Stimulated activated CD4-positive, alpha-beta T cell treated with anti-CD3 and anti-CD28 coated beads, Interleukin-4, amount 100 ng/mL, for 4 hours (primary cell): ENCODE measurements around the gene IPO13.

Experiments used
- DNase-seq, 2 experiments: peaks; one replicate each; pipeline ENCODE4 v3.0.0-alpha.2; 2020

IPO13 gene

GRCh38 chr1:43930168-43930948 lies 16.4 kb upstream of the IPO13 start:
- no peak for DNase-seq

DNA sequence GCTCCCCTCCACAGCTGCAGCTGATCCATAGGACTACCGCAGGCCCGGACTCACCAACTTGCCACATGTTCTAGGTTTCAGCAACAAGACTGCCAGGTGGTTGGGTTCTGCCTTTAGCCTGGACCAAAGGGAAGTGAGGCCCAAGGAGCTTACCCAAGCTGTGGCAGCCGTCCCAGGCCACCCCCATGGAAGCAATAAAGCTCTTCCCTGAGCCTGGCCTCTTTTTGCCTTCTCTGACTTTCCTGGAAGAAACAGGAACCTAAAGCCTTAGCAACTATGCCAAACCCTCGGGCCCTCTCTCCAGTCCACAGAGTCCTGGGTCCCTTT lies 15.8 kb upstream of the IPO13 start:
- no peak for DNase-seq

DNA sequence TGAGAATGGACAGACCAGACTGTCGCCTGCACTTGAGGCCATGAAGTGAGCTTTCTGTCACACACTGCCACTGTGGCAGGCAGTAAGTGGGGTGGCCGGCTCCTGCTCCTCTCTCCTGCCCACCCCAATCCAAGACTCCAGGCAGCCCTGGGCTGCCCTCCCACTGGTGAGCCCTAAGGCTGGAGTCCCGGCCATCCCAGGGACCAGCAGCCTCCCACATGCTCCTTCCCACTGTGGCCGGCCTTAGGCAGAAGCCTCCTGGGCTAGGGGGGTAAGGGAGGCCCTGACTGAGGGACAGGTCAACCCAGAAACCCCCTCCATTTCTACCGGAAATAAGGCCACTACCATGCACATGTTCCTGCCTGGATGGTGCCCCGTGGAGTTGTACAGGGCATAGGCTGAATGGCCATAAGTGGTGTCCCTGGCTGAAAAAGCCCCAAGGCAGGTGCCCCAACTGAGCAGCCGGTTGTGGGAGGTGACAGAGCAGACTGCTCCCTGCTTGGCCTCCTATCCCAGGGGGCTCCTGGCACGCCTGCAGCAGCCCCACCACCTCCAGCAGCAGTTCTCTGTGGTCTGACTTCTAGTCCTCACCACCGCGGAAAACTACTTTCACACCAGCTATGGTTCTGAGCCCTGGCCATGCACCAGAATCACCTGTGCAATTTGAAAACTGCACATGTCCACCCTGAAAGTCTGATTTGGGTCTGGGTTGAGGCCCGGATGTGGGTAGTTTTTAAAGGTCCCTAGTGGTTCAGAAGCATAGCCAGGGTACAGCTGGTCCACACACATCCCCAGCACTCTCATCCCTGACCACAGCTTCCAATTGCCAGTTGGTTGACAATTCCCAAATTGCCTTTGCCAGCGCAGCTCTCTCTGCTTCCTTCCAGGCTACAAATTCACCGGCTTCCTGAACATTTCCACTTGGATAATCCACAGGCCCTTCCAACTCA lies 14.8 kb upstream of the IPO13 start:
- DNase-seq = no peak

DNA sequence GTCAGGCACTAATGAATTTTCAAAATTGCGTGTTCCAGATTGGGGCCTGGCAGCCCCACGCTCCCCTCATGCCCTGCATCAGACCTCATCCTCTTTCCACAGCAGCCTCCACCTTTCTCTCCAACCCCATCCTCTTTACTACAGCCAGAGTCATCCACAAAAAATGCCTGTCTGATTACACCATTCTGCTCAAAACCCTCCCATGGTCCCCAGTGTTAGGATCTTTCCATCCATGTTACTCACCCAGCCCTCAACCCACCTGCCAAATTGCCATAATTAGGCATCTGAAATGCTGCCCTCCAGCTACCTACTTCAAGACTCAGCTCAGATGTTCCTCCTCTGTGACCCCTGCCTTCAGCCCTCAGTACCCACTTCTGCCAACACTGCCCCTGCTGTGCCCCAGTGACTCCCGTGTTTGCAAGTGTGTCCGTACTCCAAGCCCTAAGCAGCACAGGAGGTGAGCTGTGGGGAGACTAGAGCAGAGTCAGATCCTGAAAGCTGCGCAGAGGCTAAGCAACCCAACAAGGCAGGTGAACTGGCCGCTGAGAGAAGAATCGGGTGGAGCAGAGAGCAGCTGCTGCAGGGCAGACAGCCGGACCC lies 13.9 kb upstream of the IPO13 start:
- DNase-seq = no peak

DNA sequence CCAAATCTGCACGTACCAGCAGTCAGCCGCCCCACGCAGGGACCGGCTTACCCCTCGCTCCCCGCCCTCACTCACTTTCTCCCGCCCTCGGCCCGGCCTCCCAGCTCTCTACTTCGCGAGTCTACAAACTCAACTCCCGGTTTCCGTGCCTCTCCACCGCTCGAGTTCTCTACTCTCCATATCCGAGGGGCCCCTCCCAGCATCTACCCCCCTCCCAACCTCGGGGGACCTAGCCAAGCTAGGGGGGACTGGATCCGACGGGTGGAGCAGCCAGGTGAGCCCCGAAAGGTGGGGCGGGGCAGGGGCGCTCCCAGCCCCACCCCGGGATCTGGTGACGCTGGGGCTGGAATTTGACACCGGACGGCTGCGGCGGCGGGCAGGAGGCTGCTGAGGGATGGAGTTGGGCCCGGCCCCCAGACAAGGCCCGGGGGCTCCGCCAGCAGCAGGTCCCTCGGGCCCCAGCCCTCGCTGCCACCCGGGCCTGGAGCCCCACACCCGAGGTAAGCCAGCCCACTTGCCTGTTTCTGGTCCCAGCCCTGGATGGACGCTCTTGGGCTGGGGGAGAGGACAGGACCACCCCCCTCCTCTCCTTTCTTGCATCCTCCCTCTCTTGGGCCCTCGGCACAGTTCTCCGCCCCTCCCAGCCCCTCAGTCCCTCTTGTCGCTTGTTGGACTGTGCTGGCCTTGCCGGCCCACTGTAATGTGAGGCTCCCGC lies 13.2 kb upstream of the IPO13 start, which contains the start of gene ARTN:
ARTN (plus strand) TSS at position 416 of the 715 bp plus-strand sequence. CDS start 1,856 bp downstream, outside the sequence.
- no peak for DNase-seq

GRCh38 chr1:43934101-43934985 lies 12.4 kb upstream of the IPO13 start:
- DNase-seq = peak; percentile 24 to 58

- no peak for DNase-seq
Measured at GRCh38 chr1:43934986-43935324, 11.8 kb upstream of the IPO13 start.

- no peak for DNase-seq
Measured at GRCh38 chr1:43935711-43936427, 10.9 kb upstream of the IPO13 start.

DNA sequence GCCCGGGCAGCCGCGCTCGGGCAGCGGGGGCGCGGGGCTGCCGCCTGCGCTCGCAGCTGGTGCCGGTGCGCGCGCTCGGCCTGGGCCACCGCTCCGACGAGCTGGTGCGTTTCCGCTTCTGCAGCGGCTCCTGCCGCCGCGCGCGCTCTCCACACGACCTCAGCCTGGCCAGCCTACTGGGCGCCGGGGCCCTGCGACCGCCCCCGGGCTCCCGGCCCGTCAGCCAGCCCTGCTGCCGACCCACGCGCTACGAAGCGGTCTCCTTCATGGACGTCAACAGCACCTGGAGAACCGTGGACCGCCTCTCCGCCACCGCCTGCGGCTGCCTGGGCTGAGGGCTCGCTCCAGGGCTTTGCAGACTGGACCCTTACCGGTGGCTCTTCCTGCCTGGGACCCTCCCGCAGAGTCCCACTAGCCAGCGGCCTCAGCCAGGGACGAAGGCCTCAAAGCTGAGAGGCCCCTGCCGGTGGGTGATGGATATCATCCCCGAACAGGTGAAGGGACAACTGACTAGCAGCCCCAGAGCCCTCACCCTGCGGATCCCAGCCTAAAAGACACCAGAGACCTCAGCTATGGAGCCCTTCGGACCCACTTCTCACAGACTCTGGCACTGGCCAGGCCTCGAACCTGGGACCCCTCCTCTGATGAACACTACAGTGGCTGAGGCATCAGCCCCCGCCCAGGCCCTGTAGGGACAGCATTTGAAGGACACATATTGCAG lies 10.2 kb upstream of the IPO13 start:
- DNase-seq = no peak

- no peak for DNase-seq
Measured at GRCh38 chr1:43937179-43937865, 9.4 kb upstream of the IPO13 start.

- no peak for DNase-seq
Measured at GRCh38 chr1:43938383-43938782, 8.4 kb upstream of the IPO13 start.

GRCh38 chr1:43938892-43939587 lies 7.7 kb upstream of the IPO13 start:
- DNase-seq = no peak

DNA sequence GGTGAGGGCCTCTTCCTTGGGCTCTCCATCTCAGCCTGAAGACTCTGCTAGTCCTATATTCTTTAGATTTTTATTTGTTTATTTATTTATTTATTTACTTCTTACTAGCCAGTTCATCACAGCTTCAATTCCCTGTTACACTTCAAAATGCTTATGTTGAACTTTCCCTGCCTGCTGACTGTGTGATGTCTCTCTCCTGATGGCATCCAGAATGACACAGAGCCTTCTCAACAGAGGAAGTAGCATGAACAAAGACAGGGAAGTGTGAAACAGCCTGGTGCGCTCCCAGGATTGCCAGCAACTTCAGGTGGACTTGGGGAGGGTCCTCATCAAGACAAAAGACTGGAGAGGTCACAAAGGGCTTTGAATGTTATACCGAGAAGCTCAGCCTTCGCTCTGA lies 4.3 kb upstream of the IPO13 start:
- DNase-seq = no peak

- no peak for DNase-seq
Measured at GRCh38 chr1:43944860-43945259, 1.9 kb upstream of the IPO13 start.

DNA sequence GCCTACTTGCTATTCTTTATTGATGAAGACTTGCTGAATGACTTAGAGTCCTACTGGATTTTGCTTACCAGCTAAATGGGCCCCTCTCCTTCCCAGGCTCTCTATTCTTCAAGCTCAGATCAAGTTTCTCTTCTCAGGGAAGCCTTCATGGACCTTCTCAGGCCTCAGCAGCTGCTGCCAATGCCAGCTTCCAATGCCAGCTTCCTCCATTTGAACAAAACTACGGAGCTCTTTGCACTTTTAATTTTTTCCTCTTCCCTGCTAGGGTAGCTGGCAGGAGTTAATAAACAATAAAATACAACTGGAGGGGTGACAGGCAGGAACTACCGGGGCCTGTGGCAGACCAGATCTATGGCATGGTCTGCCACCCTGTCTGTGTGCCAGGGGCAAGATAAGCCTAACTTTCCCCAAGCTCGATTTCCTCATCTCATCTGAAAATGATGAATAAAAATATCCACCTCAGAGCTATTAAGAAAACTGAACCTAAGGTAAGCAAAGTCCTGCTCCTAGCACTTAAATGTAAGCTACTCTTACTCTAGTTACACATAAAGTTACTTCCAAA lies 995 bp upstream of the IPO13 start:
- DNase-seq = no peak

GRCh38 chr1:43947061-43947873 lies 517 bp downstream of the IPO13 start:
- no peak for DNase-seq

DNA sequence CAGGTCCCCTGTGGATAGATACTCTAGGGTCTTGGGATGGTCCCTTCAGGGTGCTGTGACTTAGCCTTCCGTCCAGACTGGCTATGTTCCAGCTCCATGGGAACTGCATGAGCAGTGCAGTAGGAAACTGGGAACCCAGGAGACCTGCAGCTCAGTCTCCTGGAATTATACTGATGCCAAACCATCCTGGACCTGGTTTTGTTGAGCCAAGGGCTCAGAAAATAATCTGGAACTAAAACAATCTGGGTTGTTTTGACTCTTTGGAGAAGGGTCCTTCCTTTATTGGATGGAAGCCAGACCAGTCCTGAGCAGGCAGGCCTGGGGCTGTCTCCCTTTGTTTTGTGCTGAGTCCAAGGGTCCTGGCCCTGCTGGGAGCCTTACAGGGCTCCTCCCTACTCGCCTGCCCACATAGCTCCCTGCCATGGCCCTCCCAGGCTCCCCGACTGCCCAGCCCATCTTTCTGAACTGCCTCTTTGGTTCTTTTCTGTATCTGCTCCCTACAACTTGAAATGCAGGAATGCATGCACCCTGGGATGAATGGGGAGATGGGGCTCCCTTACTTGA lies 1.2 kb downstream of the IPO13 start:
- DNase-seq = no peak

DNA sequence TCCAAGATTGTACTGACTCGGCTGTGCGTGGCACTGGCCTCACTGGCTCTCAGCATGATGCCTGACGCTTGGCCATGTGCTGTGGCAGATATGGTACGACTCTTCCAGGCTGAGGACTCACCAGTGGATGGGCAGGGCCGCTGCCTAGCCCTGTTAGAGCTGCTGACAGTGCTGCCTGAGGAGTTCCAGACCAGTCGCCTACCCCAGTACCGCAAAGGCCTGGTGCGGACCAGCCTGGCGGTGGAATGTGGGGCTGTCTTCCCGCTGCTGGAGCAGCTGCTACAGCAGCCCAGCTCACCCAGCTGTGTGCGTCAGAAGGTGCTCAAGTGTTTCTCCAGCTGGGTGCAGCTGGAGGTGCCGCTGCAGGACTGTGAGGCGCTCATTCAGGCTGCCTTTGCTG lies 2.9 kb downstream of the IPO13 start:
- DNase-seq = no peak
